Hepatocyte (in vitro differentiated cells): Measurements from ENCODE around the gene UBE2I. TPM values are rescaled to one million over a fixed set of nuclear protein-coding genes. Genes with fewer than 3 reads are reported as not detected.

Experiments
- DNase-seq: peaks from one replicate; pipeline ENCODE4 v3.0.0-alpha.2; 2016; ENCODE audit warnings: low spot score
- H2AFZ ChIP-seq: fragments of 200-600 bp; sonication (generic); 2 replicates; pipeline ENCODE4 v1.6.0; 2016; ENCODE audit warnings: antibody characterized with exemption, mild to moderate bottlenecking
- H3K27ac ChIP-seq: fragments of 200-600 bp; sonication (generic); 2 replicates; pipeline ENCODE4 v1.5.1; 2016; ENCODE audit warnings: mild to moderate bottlenecking
- H3K27me3 ChIP-seq: fragments of 200-600 bp; sonication (generic); 2 replicates; pipeline ENCODE4 v1.6.1; 2016
- H3K36me3 ChIP-seq: fragments of 200-600 bp; sonication (generic); replicated peaks from 2 replicates; pipeline ENCODE4 v1.5.1; 2016; ENCODE audit warnings: low read depth; ENCODE audit not compliant: insufficient read depth
- H3K4me1 ChIP-seq: fragments of 200-600 bp; sonication (generic); 2 replicates; pipeline ENCODE4 v1.5.1; 2016; ENCODE audit warnings: mild to moderate bottlenecking, moderate library complexity; ENCODE audit not compliant: insufficient read depth
- H3K4me2 ChIP-seq: fragments of 200-600 bp; sonication (generic); 2 replicates; pipeline ENCODE4 v1.6.0; 2016
- H3K4me3 ChIP-seq: fragments of 200-600 bp; sonication (generic); 2 replicates; pipeline ENCODE4 v1.5.1; 2016; ENCODE audit warnings: mild to moderate bottlenecking
- H3K79me2 ChIP-seq: fragments of 200-600 bp; sonication (generic); 2 replicates; pipeline ENCODE4 v1.6.0; 2017; ENCODE audit warnings: mild to moderate bottlenecking
- H3K9me2 ChIP-seq: fragments of 200-600 bp; sonication (generic); replicated peaks from 2 replicates; pipeline ENCODE4 v1.6.0; 2017; ENCODE audit warnings: mild to moderate bottlenecking; ENCODE audit not compliant: insufficient read depth
- H3K9me3 ChIP-seq: fragments of 200-600 bp; sonication (generic); 2 replicates; pipeline ENCODE4 v1.5.1; 2016; ENCODE audit warnings: low read depth, mild to moderate bottlenecking
- H4K20me1 ChIP-seq: fragments of 200-600 bp; sonication (generic); 2 replicates; pipeline ENCODE4 v1.6.0; 2016; ENCODE audit warnings: mild to moderate bottlenecking; ENCODE audit not compliant: insufficient read depth, poor library complexity, severe bottlenecking
- CTCF ChIP-seq: fragments of 200-600 bp; sonication (generic); IDR thresholded peaks from 2 replicates; pipeline ENCODE4 v1.5.1; 2016; ENCODE audit warnings: antibody characterized with exemption, mild to moderate bottlenecking; ENCODE audit not compliant: poor library complexity
- EZH2 ChIP-seq: fragments of 200-600 bp; sonication (generic); IDR thresholded peaks from 2 replicates; pipeline ENCODE4 v1.6.1; 2016; ENCODE audit warnings: antibody characterized with exemption, mild to moderate bottlenecking, borderline replicate concordance
- EZH2phosphoT487 ChIP-seq: fragments of 200-600 bp; sonication (generic); IDR thresholded peaks from one replicate; pipeline ENCODE4 v1.6.1; 2018; ENCODE audit warnings: antibody characterized with exemption, mild to moderate bottlenecking, low read depth, moderate library complexity; ENCODE audit not compliant: unreplicated experiment, severe bottlenecking
- WGBS: methylation state at CpG from one replicate; pipeline ENCODE4 v1.1.6; 2016; ENCODE audit warnings: low lambda C conversion rate; ENCODE audit errors: missing lambda C conversion rate; 5-methylcytosine and 5-hydroxymethylcytosine counted together
- polyA plus RNA-seq: library from polyadenylated mRNA; unstranded; fragments of >200 nt; fragmentation: Nextera tagmentation; extraction: Ambion mirVana; gene quantifications from 2 replicates; pipeline ENCODE4 v1.2.1, GENCODE V29; 2016
- total RNA-seq: library from RNA; depleted of rRNA; stranded (reverse); fragments of >200 nt; gene quantifications from 2 replicates; pipeline ENCODE4 v1.2.3, GENCODE V29; 2014

The UBE2I gene
- total and polyA plus RNA-seq, 2 experiments from 2014 or later: 76.0 to 150 TPM

GRCh38 chr16:1313721-1314369, 4.4 kb downstream of the UBE2I start:
- no peaks in the 10 kb centered on the region for H3K36me3 ChIP-seq
- WGBS: 97% methylated on average over 37 of the region's 38 CpGs
- H3K4me1 ChIP-seq: peaks cover 15% of the 10 kb centered on the region
- TF ChIP-seq CTCF (no peak), EZH2phosphoT487 (no peak), EZH2 (no peak)
- no peak overlapping the region for H3K27ac ChIP-seq
- H3K4me3 ChIP-seq: no peak overlapping the region
- no peaks in the 10 kb centered on the region for H3K27me3 ChIP-seq
- peaks cover 79% of the 10 kb centered on the region for H4K20me1 ChIP-seq
- DNase-seq: no peak
- H3K4me2 ChIP-seq: no peak overlapping the region
- H3K9me2 ChIP-seq: no peaks in the 10 kb centered on the region
- H3K9me3 ChIP-seq: no peaks in the 10 kb centered on the region
- H3K79me2 ChIP-seq: peaks cover 80% of the 10 kb centered on the region
- H2AFZ ChIP-seq: no peak overlapping the region

- H3K79me2 ChIP-seq: peaks cover 87% of the 10 kb centered on the region
- no peaks in the 10 kb centered on the region for H3K36me3 ChIP-seq
- TF ChIP-seq CTCF (no peak), EZH2 (no peak), EZH2phosphoT487 (no peak)
- no peaks in the 10 kb centered on the region for H3K27me3 ChIP-seq
- 93% methylated on average over 27 of the region's 28 CpGs for WGBS
- peaks cover 15% of the 10 kb centered on the region for H3K4me1 ChIP-seq
- no peaks in the 10 kb centered on the region for H3K9me3 ChIP-seq
- no peaks in the 10 kb centered on the region for H3K9me2 ChIP-seq
- H4K20me1 ChIP-seq: peaks cover 81% of the 10 kb centered on the region
- H3K27ac ChIP-seq: no peak overlapping the region
- no peak overlapping the region for H3K4me3 ChIP-seq
- H2AFZ ChIP-seq: no peak overlapping the region
- H3K4me2 ChIP-seq: no peak overlapping the region
- no peak for DNase-seq
These were observed 5.1 kb downstream of the UBE2I start for GRCh38 chr16:1314399-1315068.

- Histone ChIP-seq H3K4me3 (no peak overlapping the region), H3K27ac (no peak overlapping the region), H2AFZ (no peak overlapping the region), H3K9me2 (no peaks in the 10 kb centered on the region), H3K4me1 (peaks cover 15% of the 10 kb centered on the region), H3K27me3 (no peaks in the 10 kb centered on the region), H3K4me2 (no peak overlapping the region), H3K36me3 (no peaks in the 10 kb centered on the region), H4K20me1 (peaks cover 79% of the 10 kb centered on the region), H3K79me2 (peaks cover 89% of the 10 kb centered on the region), H3K9me3 (no peaks in the 10 kb centered on the region)
- 91% methylated on average over 40 of the region's 46 CpGs for WGBS
- no peak for DNase-seq
- TF ChIP-seq EZH2phosphoT487: no peak
- TF ChIP-seq CTCF: no peak
- TF ChIP-seq EZH2: no peak
These were observed 5.9 kb downstream of the UBE2I start for GRCh38 chr16:1315081-1316032.
